Ramos (cell line): Measurements from ENCODE around the gene RASL11A.
"Not testable (repeated sequence)": the region's sequence is repeated elsewhere in the genome, so short reads cannot be mapped to it uniquely, and the experiment has no call there.

ENCODE experiments used
- in situ Hi-C: fragments of 300-500 bp; cut with MboI; formaldehyde crosslinking; loops from one replicate; pipeline ENCODE4 v1.14.3; 2022; ENCODE audit warnings: low sequenced_read_pairs; ENCODE audit not compliant: unreplicated experiment

Gene RASL11A

GRCh38 chr13:27296496-27296895 lies 25.9 kb downstream of the RASL11A start:
- in situ Hi-C loops, result no loop called here

- in situ Hi-C loops, result no loop called here
Observed at GRCh38 chr13:27298849-27299248, 28.2 kb downstream of the RASL11A start.

GRCh38 chr13:27300406-27300805 lies 29.8 kb downstream of the RASL11A start:
- in situ Hi-C loops, result not testable (repeated sequence)

DNA sequence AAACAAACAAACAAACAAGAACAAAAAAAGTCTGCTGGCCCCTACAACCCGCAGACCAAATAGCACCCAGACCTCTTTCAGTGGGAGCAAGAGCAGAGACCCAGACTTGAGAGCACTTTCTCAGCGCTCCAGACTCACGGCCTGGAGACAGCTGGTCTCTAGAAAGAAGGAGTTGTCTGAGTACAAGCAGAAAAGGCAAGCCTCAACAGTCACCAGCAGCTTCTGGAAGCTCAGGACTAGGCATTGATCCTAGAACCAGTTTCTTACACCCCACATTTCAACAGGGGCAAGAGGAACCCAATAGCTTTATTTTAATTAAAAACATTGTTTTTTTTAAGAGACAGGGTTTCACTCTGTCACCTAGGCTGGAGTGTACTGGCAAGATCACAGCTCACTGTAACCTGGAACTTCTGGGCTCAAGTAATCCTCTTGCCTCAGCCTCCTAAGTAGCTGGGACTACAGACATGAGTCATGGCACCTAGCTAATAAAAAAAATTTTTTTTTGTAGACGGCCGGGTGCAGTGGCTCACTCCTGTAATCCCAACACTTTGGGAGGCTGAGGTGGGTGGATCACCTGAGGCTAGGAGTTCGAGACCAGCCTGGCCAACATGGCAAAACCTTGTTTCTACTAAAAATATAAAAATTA lies 30.4 kb downstream of the RASL11A start:
- in situ Hi-C loops, result no loop called here

- in situ Hi-C loops, result no loop called here
Observed at GRCh38 chr13:27302643-27303262, 32.1 kb downstream of the RASL11A start.

GRCh38 chr13:27304099-27304498 lies 33.5 kb downstream of the RASL11A start:
- in situ Hi-C loops, result no loop called here

DNA sequence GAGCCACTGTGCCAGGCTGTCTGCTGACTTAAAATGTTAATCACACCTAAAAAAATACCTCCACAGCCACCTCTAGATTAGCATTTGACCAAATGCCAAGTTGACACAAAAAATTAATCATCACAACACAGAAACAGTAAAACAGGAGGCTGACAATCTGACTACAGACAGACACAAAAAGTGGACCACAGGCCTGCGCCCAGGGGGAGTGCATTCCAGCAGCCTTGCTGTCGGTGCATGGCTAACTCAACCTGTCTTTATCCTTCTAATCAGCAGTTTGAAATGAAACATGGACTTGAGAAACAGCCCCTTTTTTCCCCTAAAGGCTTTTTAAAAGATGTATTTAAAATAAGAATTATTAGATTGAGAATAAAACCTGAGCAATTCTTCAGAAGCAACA lies 34.0 kb downstream of the RASL11A start:
- in situ Hi-C loops, result no loop called here

GRCh38 chr13:27306364-27306763 lies 35.7 kb downstream of the RASL11A start:
- in situ Hi-C loops, result no loop called here

GRCh38 chr13:27308941-27309340 lies 38.3 kb downstream of the RASL11A start:
- in situ Hi-C loops, result no loop called here

GRCh38 chr13:27309401-27309958 lies 38.9 kb downstream of the RASL11A start:
- in situ Hi-C loops, result no loop called here

DNA sequence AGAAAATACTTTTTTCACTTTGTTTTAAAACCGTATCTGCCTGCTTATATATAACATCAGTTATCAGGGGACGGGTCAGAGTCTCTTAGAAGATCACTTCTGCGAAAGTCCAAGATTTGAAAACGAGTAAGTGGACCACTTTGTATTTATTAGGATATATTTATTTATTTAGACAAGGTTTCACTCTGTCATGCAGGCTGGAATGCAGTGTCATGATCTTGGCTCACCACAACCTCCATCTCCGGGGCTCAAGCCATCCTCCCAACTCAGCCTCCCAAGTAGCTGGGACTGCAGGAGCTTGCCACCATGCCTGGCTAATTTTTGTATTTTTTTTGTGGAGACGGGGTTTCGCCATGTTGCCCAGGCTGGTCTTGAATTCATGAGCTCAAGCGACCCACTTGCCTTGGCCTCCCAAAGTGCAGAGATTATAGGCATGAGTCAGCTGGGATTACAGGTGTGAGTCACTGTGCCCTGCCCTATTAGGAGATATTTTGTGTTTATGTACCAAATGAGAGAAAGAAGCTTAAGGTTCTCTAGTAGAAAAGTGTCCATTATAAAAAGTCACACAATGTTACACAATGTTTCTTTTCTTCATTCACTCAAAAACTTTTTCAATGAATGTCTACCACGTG lies 39.5 kb downstream of the RASL11A start:
- in situ Hi-C loops, result no loop called here

- in situ Hi-C loops, result no loop called here
Observed at GRCh38 chr13:27310946-27311345, 40.3 kb downstream of the RASL11A start.

DNA sequence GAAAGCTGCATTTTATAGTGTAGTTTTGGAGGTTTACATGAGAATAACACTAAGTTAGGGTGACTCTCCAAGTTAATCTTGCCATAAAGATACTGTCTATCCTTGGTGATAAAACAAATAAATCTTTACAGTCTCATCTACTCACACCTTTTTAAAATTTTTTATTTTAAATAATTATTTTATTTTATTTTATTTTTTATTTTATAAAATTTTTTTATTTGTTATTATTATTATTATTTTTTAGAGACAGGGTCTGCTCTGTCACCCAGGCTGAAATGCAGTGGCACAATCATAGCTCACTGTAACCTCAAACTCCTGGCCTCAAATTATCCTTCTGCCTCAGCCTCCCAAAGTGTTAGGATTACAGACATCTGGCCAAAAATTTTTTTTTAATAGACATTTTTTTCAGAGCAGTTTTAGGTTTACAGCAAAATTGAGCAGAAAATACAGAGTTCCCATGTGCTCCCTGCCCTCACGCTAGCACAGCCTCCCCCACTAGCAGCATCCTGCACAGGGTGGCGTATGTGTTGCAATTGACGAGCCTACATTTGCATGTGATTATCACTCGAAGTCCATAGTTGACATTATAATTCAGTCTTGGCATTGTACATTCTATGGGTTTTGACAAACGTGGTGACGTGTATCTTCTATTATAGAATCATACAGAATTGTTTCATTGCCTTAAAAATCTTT lies 41.0 kb downstream of the RASL11A start:
- in situ Hi-C loops, result no loop called here

DNA sequence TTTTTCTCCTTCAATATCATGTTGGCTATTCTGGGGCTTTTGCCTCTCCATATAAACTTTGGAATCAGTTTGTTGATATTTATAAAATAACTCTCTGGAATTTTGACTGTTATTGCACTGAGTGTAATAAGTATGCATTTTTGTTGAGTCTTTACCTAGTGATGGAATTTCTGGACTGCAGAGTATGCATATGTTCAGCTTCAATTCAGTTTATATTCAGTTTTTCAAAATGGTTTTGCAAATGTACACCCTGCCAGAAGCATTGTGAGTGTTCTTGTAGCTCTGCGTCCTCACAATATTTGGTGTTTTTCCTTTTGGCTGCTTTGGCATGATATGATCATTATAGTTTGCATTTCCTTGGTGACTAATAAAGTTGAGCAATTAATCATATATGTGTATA lies 43.1 kb downstream of the RASL11A start:
- in situ Hi-C loops, result no loop called here

GRCh38 chr13:27319404-27319803 lies 48.8 kb downstream of the RASL11A start:
- in situ Hi-C loops, result no loop called here

GRCh38 chr13:27321468-27322431 lies 51.1 kb downstream of the RASL11A start:
- in situ Hi-C loops, result no loop called here

DNA sequence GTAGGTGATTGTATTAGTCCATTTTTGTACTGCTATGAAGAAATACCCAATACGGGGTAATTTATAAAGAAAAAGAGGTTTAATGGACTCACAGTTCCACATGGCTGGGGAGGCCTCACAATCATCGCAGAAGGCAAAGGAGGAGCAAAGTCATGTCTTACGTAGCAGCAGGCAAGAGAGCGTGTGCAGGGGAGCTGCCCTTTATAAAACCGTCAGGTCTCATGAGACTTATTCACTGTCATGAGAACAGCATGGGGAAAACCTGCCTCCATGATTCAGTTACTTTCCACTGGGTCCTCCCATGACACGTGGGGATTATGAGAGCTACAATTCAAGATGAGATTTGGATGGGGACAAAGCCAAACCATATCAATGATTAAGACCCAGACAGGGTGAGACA lies 51.8 kb downstream of the RASL11A start:
- in situ Hi-C loops, result not testable (repeated sequence)
